Measurements from ENCODE around the gene NRF1. TPM values are rescaled to one million over a fixed set of nuclear protein-coding genes. Genes with fewer than 3 reads are reported as not detected.
"Not testable (repeated sequence)": the region's sequence is repeated elsewhere in the genome, so short reads cannot be mapped to it uniquely, and the experiment has no call there.

Gene NRF1
- total RNA-seq, 1 donor from 2014 or later, result 16.0 TPM

GRCh38 chr7:129607471-129608120 lies 3.9 kb upstream of the NRF1 start:
- DNase-seq, result no peak

- no peak for DNase-seq
These were observed 1.9 kb upstream of the NRF1 start for GRCh38 chr7:129609666-129610065.

GRCh38 chr7:129610709-129611245 lies 743 bp upstream of the NRF1 start:
- no peak for DNase-seq

GRCh38 chr7:129612112-129613015 lies 844 bp downstream of the NRF1 start:
- peak; percentile 27 for DNase-seq

- no peak for DNase-seq
These were observed 1.5 kb downstream of the NRF1 start for GRCh38 chr7:129613016-129613337.

GRCh38 chr7:129615018-129615417 lies 3.5 kb downstream of the NRF1 start:
- no peak for DNase-seq

- DNase-seq, result no peak
These were observed 5.0 kb downstream of the NRF1 start for GRCh38 chr7:129616530-129616929.

GRCh38 chr7:129617178-129617577 lies 5.7 kb downstream of the NRF1 start:
- DNase-seq, result no peak

GRCh38 chr7:129617652-129618051 lies 6.1 kb downstream of the NRF1 start:
- no peak for DNase-seq

- no peak for DNase-seq
These were observed 15.4 kb downstream of the NRF1 start for GRCh38 chr7:129626896-129627295.

GRCh38 chr7:129630341-129630740 lies 18.8 kb downstream of the NRF1 start:
- no peak for DNase-seq

GRCh38 chr7:129634361-129635034 lies 23.0 kb downstream of the NRF1 start:
- no peak for DNase-seq

- DNase-seq, result peak; percentile 30
These were observed 23.9 kb downstream of the NRF1 start for GRCh38 chr7:129635300-129636029.

- DNase-seq, result not testable (repeated sequence)
These were observed 24.6 kb downstream of the NRF1 start for GRCh38 chr7:129636030-129636550.

- no peak for DNase-seq
These were observed 25.1 kb downstream of the NRF1 start for GRCh38 chr7:129636641-129637040.

GRCh38 chr7:129640400-129640799 lies 28.9 kb downstream of the NRF1 start:
- DNase-seq, result no peak

GRCh38 chr7:129642871-129643549 lies 31.5 kb downstream of the NRF1 start:
- no peak for DNase-seq

GRCh38 chr7:129643550-129644170 lies 32.1 kb downstream of the NRF1 start:
- no peak for DNase-seq

- DNase-seq, result peak; percentile 67
These were observed 33.2 kb downstream of the NRF1 start for GRCh38 chr7:129644634-129645230.

- no peak for DNase-seq
These were observed 35.0 kb downstream of the NRF1 start for GRCh38 chr7:129646369-129647021.
